ENCODE measurements around the gene KRTAP10-11.

Gene KRTAP10-11

GRCh38 chr21:44615466-44615865 is 30.7 kb upstream of the KRTAP10-11 start:
- 82 to 95% methylated on average over 6 of the region's 8 CpGs for WGBS, 2 experiments
- H3K27ac ChIP-seq (ENCODE audit: insufficient read depth, low read depth, low read length, poor library complexity, severe bottlenecking), result no peak overlapping the region
- H3K9me3 ChIP-seq (ENCODE audit: control insufficient read depth, low read length), result peaks cover 2% of the 10 kb centered on the region
- H3K4me1 ChIP-seq (ENCODE audit: control insufficient read depth, insufficient read depth, low read length), result no peaks in the 10 kb centered on the region
- H3K36me3 ChIP-seq (ENCODE audit: control insufficient read depth, insufficient read depth, low read length), result no peaks in the 10 kb centered on the region
- no peak overlapping the region for H3K4me3 ChIP-seq (ENCODE audit: insufficient read depth, low read depth, low read length)
- no peaks in the 10 kb centered on the region for H3K27me3 ChIP-seq (ENCODE audit: control insufficient read depth, insufficient read depth, low read length, poor library complexity, severe bottlenecking)

GRCh38 chr21:44615911-44616590 is 30.2 kb upstream of the KRTAP10-11 start:
- Histone ChIP-seq H3K9me3 (ENCODE audit: control insufficient read depth, low read length) (peaks cover under 1% of the 10 kb centered on the region), H3K27ac (ENCODE audit: insufficient read depth, low read depth, low read length, poor library complexity, severe bottlenecking) (no peak overlapping the region), H3K36me3 (ENCODE audit: control insufficient read depth, insufficient read depth, low read length) (no peaks in the 10 kb centered on the region), H3K27me3 (ENCODE audit: control insufficient read depth, insufficient read depth, low read length, poor library complexity, severe bottlenecking) (no peaks in the 10 kb centered on the region), H3K4me1 (ENCODE audit: control insufficient read depth, insufficient read depth, low read length) (no peaks in the 10 kb centered on the region), H3K4me3 (ENCODE audit: insufficient read depth, low read depth, low read length) (no peak overlapping the region)
- 81 to 82% methylated on average over 17 of the region's 17 CpGs for whole genome bisulfite sequencing, 2 experiments

- Histone ChIP-seq H3K27ac (ENCODE audit: insufficient read depth, low read depth, low read length, poor library complexity, severe bottlenecking) (no peak overlapping the region), H3K36me3 (ENCODE audit: control insufficient read depth, insufficient read depth, low read length) (no peaks in the 10 kb centered on the region), H3K4me3 (ENCODE audit: insufficient read depth, low read depth, low read length) (no peak overlapping the region), H3K4me1 (ENCODE audit: control insufficient read depth, insufficient read depth, low read length) (no peaks in the 10 kb centered on the region), H3K9me3 (ENCODE audit: control insufficient read depth, low read length) (no peaks in the 10 kb centered on the region), H3K27me3 (ENCODE audit: control insufficient read depth, insufficient read depth, low read length, poor library complexity, severe bottlenecking) (no peaks in the 10 kb centered on the region)
- WGBS, 2 experiments, result 89 to 90% methylated on average over 16 of the region's 16 CpGs
Observed at GRCh38 chr21:44616591-44616926, 29.7 kb upstream of the KRTAP10-11 start.

DNA sequence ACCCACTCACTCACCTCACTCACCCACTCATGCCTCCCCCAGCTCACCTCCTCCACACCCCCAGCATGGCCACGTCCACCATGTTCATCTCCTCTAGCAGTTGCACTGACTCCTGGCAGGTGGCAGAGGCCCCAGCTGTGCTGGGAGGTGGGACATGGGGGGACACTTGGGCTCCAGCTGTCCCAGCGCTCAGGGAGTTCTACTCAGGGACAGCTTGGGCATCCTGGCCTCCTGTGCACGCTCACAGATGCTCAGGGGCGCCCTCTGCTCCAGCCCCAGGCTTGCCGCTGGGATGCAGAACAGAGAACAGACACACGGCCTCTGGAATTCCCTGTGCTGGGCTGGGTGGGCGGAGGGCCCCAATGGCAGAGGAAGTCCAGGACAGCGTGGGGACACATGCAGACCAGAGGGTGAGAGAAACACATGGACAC is 29.1 kb upstream of the KRTAP10-11 start:
- Histone ChIP-seq H3K27me3 (ENCODE audit: control insufficient read depth, insufficient read depth, low read length, poor library complexity, severe bottlenecking) (no peaks in the 10 kb centered on the region), H3K4me1 (ENCODE audit: control insufficient read depth, insufficient read depth, low read length) (no peaks in the 10 kb centered on the region), H3K9me3 (ENCODE audit: control insufficient read depth, low read length) (no peaks in the 10 kb centered on the region), H3K36me3 (ENCODE audit: control insufficient read depth, insufficient read depth, low read length) (no peaks in the 10 kb centered on the region), H3K4me3 (ENCODE audit: insufficient read depth, low read depth, low read length) (no peak overlapping the region), H3K27ac (ENCODE audit: insufficient read depth, low read depth, low read length, poor library complexity, severe bottlenecking) (no peak overlapping the region)
- WGBS, 2 experiments, result 69 to 72% methylated on average over 8 of the region's 8 CpGs

GRCh38 chr21:44618504-44618903 is 27.7 kb upstream of the KRTAP10-11 start:
- 83 to 87% methylated on average over 4 of the region's 4 CpGs for WGBS, 2 experiments
- H3K27me3 ChIP-seq (ENCODE audit: control insufficient read depth, insufficient read depth, low read length, poor library complexity, severe bottlenecking), result no peaks in the 10 kb centered on the region

DNA sequence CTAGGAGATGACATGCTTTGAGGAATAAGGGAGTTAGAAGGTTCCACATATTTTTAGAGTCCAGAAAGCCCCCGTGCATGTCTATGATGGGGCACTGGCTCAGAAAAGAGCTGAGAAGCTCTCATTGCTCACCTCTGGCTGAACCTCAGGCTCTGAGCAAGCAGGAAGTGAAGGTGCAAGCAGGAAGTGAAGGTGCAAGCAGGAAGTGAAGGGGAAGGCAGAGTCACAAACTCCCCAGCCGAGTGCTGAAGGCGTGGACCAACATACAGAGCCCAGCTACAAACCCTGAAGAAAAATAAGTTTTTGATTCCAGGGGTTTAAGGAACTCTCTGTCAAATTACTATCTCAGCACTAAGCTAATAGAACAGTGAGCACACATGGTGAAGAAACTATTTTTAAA is 27.3 kb upstream of the KRTAP10-11 start:
- no peak overlapping the region for H3K27ac ChIP-seq (ENCODE audit: insufficient read depth, low read depth, low read length, poor library complexity, severe bottlenecking)
- H3K9me3 ChIP-seq (ENCODE audit: control insufficient read depth, low read length), result no peaks in the 10 kb centered on the region
- 90 to 96% methylated on average over 3 of the region's 3 CpGs for WGBS, 2 experiments
- H3K4me3 ChIP-seq (ENCODE audit: insufficient read depth, low read depth, low read length), result no peak overlapping the region
- no peaks in the 10 kb centered on the region for H3K36me3 ChIP-seq (ENCODE audit: control insufficient read depth, insufficient read depth, low read length)
- no peaks in the 10 kb centered on the region for H3K4me1 ChIP-seq (ENCODE audit: control insufficient read depth, insufficient read depth, low read length)
- H3K27me3 ChIP-seq (ENCODE audit: control insufficient read depth, insufficient read depth, low read length, poor library complexity, severe bottlenecking), result no peaks in the 10 kb centered on the region

More at GRCh38 chr21:44618504-44618903, 27.7 kb upstream of the KRTAP10-11 start:
- H3K27ac ChIP-seq (ENCODE audit: insufficient read depth, low read depth, low read length, poor library complexity, severe bottlenecking), result no peak overlapping the region
- no peaks in the 10 kb centered on the region for H3K36me3 ChIP-seq (ENCODE audit: control insufficient read depth, insufficient read depth, low read length)
- H3K4me1 ChIP-seq (ENCODE audit: control insufficient read depth, insufficient read depth, low read length), result no peaks in the 10 kb centered on the region
- H3K4me3 ChIP-seq (ENCODE audit: insufficient read depth, low read depth, low read length), result no peak overlapping the region
- H3K9me3 ChIP-seq (ENCODE audit: control insufficient read depth, low read length), result no peaks in the 10 kb centered on the region

GRCh38 chr21:44619886-44620285 is 26.3 kb upstream of the KRTAP10-11 start:
- 92 to 93% methylated on average over 6 of the region's 6 CpGs for WGBS, 2 experiments
- H3K4me3 ChIP-seq (ENCODE audit: insufficient read depth, low read depth, low read length), result no peak overlapping the region
- H3K9me3 ChIP-seq (ENCODE audit: control insufficient read depth, low read length), result no peaks in the 10 kb centered on the region
- H3K4me1 ChIP-seq (ENCODE audit: control insufficient read depth, insufficient read depth, low read length), result no peaks in the 10 kb centered on the region
- no peaks in the 10 kb centered on the region for H3K36me3 ChIP-seq (ENCODE audit: control insufficient read depth, insufficient read depth, low read length)
- H3K27me3 ChIP-seq (ENCODE audit: control insufficient read depth, insufficient read depth, low read length, poor library complexity, severe bottlenecking), result no peaks in the 10 kb centered on the region
- no peak overlapping the region for H3K27ac ChIP-seq (ENCODE audit: insufficient read depth, low read depth, low read length, poor library complexity, severe bottlenecking)

GRCh38 chr21:44623575-44623974 is 22.6 kb upstream of the KRTAP10-11 start:
- Histone ChIP-seq H3K27ac (ENCODE audit: insufficient read depth, low read depth, low read length, poor library complexity, severe bottlenecking) (no peak overlapping the region), H3K27me3 (ENCODE audit: control insufficient read depth, insufficient read depth, low read length, poor library complexity, severe bottlenecking) (no peaks in the 10 kb centered on the region), H3K4me1 (ENCODE audit: control insufficient read depth, insufficient read depth, low read length) (peaks cover 8% of the 10 kb centered on the region), H3K36me3 (ENCODE audit: control insufficient read depth, insufficient read depth, low read length) (no peaks in the 10 kb centered on the region), H3K9me3 (ENCODE audit: control insufficient read depth, low read length) (no peaks in the 10 kb centered on the region), H3K4me3 (ENCODE audit: insufficient read depth, low read depth, low read length) (no peak overlapping the region)

- Histone ChIP-seq H3K36me3 (ENCODE audit: control insufficient read depth, insufficient read depth, low read length) (no peaks in the 10 kb centered on the region), H3K4me3 (ENCODE audit: insufficient read depth, low read depth, low read length) (no peak overlapping the region), H3K4me1 (ENCODE audit: control insufficient read depth, insufficient read depth, low read length) (peaks cover 8% of the 10 kb centered on the region), H3K27me3 (ENCODE audit: control insufficient read depth, insufficient read depth, low read length, poor library complexity, severe bottlenecking) (no peaks in the 10 kb centered on the region), H3K9me3 (ENCODE audit: control insufficient read depth, low read length) (no peaks in the 10 kb centered on the region), H3K27ac (ENCODE audit: insufficient read depth, low read depth, low read length, poor library complexity, severe bottlenecking) (no peak overlapping the region)
- 94 to 95% methylated on average over 5 to 7 of the region's 7 CpGs for WGBS, 2 experiments
Observed at GRCh38 chr21:44625756-44626155, 20.5 kb upstream of the KRTAP10-11 start.

- Histone ChIP-seq H3K27me3 (ENCODE audit: control insufficient read depth, insufficient read depth, low read length, poor library complexity, severe bottlenecking) (no peaks in the 10 kb centered on the region), H3K27ac (ENCODE audit: insufficient read depth, low read depth, low read length, poor library complexity, severe bottlenecking) (no peak overlapping the region)
Observed at GRCh38 chr21:44626262-44626661, 20.0 kb upstream of the KRTAP10-11 start.

More at GRCh38 chr21:44626262-44626661, 20.0 kb upstream of the KRTAP10-11 start:
- no peak overlapping the region for H3K4me3 ChIP-seq (ENCODE audit: insufficient read depth, low read depth, low read length)
- H3K9me3 ChIP-seq (ENCODE audit: control insufficient read depth, low read length), result no peaks in the 10 kb centered on the region
- peaks cover 8% of the 10 kb centered on the region for H3K4me1 ChIP-seq (ENCODE audit: control insufficient read depth, insufficient read depth, low read length)
- WGBS, 2 experiments, result 91 to 93% methylated on average over 10 of the region's 10 CpGs
- no peaks in the 10 kb centered on the region for H3K36me3 ChIP-seq (ENCODE audit: control insufficient read depth, insufficient read depth, low read length)

All from ectodermal cell (in vitro differentiated cells).